NCI-H2227 (cell line): Measurements from ENCODE around the gene PGM5.
A peak's percentile ranks its signal among the peaks of the same experiment; 100 is the strongest.

ENCODE experiments used
- DNase-seq: peaks from one replicate; lab custom pipeline; 2025; ENCODE audit not compliant: unreplicated experiment; lab: John Stamatoyannopoulos, UW

Gene PGM5

GRCh38 chr9:68493958-68494577, 137.7 kb downstream of the PGM5 start:
- no peak for DNase-seq

- DNase-seq: no peak
These were observed 138.8 kb downstream of the PGM5 start for GRCh38 chr9:68495247-68495646.

GRCh38 chr9:68496356-68496755, 139.9 kb downstream of the PGM5 start:
- no peak for DNase-seq

- DNase-seq: no peak
These were observed 141.2 kb downstream of the PGM5 start for GRCh38 chr9:68497629-68498028.

GRCh38 chr9:68498816-68499215, 142.4 kb downstream of the PGM5 start:
- DNase-seq: no peak

- DNase-seq: no peak
These were observed 144.3 kb downstream of the PGM5 start for GRCh38 chr9:68500457-68501381.

- DNase-seq: no peak
These were observed 145.9 kb downstream of the PGM5 start for GRCh38 chr9:68502279-68502678.

GRCh38 chr9:68505681-68506409, 149.4 kb downstream of the PGM5 start:
- DNase-seq: no peak

GRCh38 chr9:68506551-68506950, 150.1 kb downstream of the PGM5 start:
- no peak for DNase-seq

GRCh38 chr9:68507130-68507805, 150.9 kb downstream of the PGM5 start:
- DNase-seq: peak; percentile 0

- DNase-seq: no peak
These were observed 151.4 kb downstream of the PGM5 start for GRCh38 chr9:68507806-68508145.

GRCh38 chr9:68508547-68508946, 152.1 kb downstream of the PGM5 start:
- no peak for DNase-seq

GRCh38 chr9:68509689-68510088, 153.3 kb downstream of the PGM5 start:
- no peak for DNase-seq

GRCh38 chr9:68513385-68513784, 157.0 kb downstream of the PGM5 start:
- DNase-seq: no peak

- DNase-seq: no peak
These were observed 157.6 kb downstream of the PGM5 start for GRCh38 chr9:68513981-68514380.

- DNase-seq: no peak
These were observed 159.1 kb downstream of the PGM5 start for GRCh38 chr9:68515326-68516017.

GRCh38 chr9:68522131-68522530, 165.7 kb downstream of the PGM5 start:
- no peak for DNase-seq

- no peak for DNase-seq
These were observed 166.5 kb downstream of the PGM5 start for GRCh38 chr9:68522954-68523353.

GRCh38 chr9:68523367-68523936, 167.0 kb downstream of the PGM5 start:
- DNase-seq: no peak

GRCh38 chr9:68530618-68531017, 174.2 kb downstream of the PGM5 start:
- DNase-seq: peak; percentile 12
